ENCODE results near the gene GLUL.
"Not testable (repeated sequence)": the region's sequence is repeated elsewhere in the genome, so short reads cannot be mapped to it uniquely, and the experiment has no call there.

GLUL gene

GRCh38 chr1:182394055-182394775 is 2.6 kb upstream of the GLUL start:
- no peak for DNase-seq (ENCODE audit: low read depth)

DNA sequence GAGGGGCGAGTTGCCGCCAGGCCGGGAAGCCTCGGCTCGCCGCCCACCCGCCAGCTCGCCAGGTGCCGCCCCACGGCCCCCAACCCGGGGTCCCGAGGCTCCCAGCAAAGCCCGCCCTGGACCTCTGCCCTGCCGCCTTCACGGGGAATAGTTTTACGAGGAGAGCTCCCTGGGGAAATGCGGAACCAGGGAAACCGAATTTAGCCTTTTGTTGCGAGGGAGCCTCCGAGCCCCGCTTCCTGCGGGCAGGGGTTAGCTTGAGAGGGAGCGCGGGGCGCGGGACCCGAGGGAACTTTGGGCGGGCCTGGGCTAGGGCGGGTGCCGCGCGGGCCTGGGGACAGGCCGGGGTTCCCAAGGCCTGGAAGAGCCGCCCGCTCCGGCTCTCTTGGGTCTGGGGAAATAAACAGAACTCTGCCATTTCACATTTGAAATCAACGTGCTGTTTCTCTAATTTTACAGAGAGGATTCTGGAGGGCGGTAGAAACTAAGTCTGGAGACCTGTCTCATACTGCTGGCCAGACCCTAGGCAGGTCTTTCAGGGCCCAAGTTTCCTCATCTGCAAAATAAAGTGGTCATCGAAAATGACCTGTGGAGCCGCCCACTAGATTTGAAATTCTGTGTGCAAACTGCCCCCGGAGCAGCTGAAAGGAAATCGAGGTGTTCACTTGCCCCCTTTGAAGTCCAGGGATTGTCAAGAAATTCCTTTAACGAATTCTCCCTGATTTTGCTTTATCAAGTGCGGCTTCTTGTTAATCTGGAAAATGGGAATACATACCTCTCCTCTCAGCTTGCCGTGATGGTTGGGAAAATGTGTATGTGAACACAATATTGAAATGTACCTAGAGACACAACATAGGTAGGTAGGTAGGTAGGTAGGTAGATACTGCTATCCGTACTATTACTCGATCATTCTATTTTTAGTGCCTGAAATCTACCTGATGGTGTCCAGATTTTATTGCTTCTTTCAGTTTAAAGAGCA is 749 bp upstream of the GLUL start:
- peak; percentile 58 for DNase-seq (ENCODE audit: low read depth)

- DNase-seq (ENCODE audit: low read depth) = no peak
Measured at GRCh38 chr1:182391028-182391361, 595 bp downstream of the GLUL start.

DNA sequence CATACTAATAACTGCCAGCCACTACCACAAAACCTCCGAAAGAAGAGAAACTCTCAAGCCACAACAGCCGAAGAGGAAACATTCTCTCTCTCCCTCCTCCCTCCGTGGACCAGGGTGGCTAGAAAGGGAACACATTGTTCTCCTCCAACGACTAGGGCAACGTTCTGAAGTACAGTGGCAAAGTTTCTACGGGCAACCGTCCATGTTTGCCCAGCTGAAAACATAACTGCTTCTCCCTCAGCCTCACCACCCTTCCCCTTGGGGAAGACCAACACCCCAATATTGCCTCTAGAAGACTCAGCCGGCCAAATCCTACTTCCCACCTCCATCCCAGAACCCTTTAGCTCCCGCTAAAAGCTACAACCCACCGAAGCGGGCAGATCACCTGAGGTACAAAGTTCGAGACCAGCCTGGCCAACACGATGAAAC is 2.0 kb downstream of the GLUL start:
- peak; percentile 29 for DNase-seq (ENCODE audit: low read depth)

GRCh38 chr1:182388392-182389134 is 3.0 kb downstream of the GLUL start:
- no peak for DNase-seq (ENCODE audit: low read depth)

DNA sequence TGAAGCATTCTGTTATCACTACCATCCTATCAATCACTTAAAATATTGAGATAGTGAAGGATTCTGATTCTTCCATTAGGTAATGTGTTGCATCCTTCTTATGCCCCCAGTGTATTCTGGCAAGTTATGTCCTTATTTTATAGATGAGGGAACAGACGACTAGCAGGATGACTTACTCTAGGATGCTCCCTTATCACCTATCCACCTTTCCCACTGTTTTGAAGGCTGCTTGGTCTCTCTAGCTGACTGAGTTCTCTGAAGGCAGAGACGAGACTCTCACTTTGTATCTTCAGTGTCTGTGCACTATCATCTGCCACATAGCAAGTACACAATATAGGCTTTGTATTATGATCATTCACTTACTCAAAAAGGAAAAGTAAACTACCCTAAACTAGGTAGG is 4.0 kb downstream of the GLUL start:
- no peak for DNase-seq (ENCODE audit: low read depth)

DNA sequence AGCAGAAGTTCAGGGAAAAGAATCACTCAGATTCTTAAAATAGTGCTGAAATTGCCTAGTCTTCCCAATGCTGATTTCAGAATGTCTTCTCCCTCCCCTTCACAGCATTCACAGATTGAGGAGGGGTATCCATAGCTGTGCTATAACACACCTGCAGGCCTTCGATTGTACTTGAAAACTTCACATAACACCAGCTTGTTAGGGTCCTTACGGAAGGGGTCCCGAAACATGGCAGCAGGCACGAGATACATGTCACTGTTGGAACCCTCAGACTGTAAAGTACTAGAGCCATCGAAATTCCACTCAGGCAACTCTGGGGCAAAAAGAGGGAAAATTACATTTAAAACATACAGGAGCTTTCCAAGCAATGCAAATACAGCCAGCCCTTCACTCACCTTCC is 4.6 kb downstream of the GLUL start:
- DNase-seq (ENCODE audit: low read depth) = no peak

DNA sequence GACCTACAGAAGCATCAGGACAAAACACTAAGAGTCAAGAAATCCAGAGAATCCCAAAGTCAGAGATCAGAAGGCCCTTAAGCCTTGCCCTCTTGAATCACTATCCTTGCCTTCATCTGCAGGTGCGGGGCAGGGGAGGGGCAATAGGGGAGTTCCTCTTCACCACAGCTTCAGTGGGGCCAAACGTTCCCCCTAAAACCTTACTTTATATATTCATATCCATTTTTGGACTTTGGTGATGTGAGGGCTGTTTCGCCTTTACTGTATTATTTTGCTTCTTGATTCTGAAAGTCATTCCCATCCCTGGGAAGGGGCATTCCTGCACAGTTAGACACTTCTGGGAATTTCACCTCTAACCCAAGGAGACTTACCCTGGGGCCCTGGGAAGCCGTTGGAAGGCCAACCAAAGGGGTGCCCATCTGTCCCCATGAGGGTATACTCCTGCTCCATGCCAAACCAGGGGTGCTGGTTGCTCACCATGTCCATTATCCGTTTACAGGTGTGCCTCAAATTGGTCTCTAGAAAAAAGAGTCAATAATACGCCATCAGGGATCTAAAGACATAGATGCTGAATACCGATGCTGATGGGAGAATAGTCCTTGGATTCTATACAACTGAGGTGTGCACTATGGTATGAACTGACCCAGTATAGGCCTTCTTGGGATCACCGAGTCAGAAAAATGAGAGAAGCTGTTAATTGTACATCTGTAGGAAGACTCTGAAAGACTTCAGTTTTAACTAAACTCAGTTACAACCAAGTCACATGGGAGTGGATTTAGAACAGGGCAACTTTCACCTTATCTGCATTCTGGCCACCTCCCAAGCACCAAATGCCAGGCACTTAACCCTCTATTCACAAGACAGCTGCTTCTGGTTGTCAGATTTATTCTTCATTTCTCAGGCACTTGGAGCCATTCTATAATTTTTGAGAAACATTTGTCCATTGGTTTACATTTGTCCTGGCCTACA is 5.4 kb downstream of the GLUL start:
- DNase-seq (ENCODE audit: low read depth) = no peak

- DNase-seq (ENCODE audit: low read depth) = no peak
Measured at GRCh38 chr1:182384387-182384960, 7.1 kb downstream of the GLUL start.

- no peak for DNase-seq (ENCODE audit: low read depth)
Measured at GRCh38 chr1:182383934-182384333, 7.7 kb downstream of the GLUL start.

GRCh38 chr1:182383037-182383661 is 8.4 kb downstream of the GLUL start:
- no peak for DNase-seq (ENCODE audit: low read depth)

GRCh38 chr1:182381962-182382819 is 9.4 kb downstream of the GLUL start:
- no peak for DNase-seq (ENCODE audit: low read depth)

- no peak for DNase-seq (ENCODE audit: low read depth)
Measured at GRCh38 chr1:182380199-182380598, 11.4 kb downstream of the GLUL start.

DNA sequence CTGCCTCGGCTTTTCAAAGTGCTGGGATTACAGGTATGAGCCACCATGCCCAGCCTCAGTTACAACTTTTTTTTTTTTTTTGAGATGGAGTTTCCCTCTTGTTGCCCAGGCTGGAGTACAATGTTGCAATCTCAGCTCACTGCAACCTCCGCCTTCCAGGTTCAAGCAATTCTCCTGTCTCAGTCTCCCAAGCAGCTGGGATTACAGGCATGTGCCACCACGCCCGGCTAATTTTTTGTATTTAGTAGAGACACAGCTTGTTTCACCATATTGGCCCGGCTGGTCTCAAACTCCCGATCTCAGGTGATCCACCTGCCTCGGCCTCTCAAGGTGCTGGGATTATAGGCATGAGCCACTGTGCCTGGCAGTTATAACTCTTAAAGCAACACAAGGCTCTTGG is 11.8 kb downstream of the GLUL start:
- DNase-seq (ENCODE audit: low read depth) = not testable (repeated sequence)

GRCh38 chr1:182376936-182377574 is 14.5 kb downstream of the GLUL start:
- peak; percentile 48 for DNase-seq (ENCODE audit: low read depth)

DNA sequence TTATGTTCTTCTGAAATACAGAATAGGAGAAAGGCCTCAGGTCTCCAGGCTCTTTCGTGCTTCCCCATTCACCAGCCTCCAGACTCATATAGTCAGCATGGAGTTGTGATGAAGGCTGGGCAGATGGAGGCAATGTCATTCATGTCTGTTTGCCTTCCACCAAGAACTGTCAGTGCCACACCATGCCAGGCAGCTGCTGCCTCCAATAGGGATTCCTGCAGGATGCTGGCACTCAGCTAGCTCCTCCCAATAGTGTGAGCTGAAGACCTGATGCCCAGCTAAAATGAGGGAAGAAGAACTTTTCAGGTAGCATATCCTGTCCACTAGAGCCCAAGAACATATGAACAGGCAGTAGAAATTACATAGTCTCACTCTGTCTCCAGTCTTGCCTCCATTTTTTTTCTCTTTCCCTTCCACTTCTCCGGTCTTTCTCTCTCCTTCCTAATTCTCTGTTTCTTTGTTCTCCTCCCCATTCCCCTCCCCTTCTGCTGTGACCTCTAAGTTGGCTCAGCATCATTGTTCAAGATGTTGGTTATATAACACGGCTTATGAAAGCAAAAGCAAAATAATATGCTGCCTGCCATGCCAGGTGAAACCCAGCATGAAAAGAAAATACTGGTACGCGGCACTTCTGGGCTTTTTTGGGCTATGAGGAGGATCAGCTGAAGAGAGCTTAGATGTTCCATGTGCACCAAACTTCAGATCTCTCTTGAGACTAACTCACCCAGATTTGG is 17.3 kb downstream of the GLUL start:
- no peak for DNase-seq (ENCODE audit: low read depth)

DNA sequence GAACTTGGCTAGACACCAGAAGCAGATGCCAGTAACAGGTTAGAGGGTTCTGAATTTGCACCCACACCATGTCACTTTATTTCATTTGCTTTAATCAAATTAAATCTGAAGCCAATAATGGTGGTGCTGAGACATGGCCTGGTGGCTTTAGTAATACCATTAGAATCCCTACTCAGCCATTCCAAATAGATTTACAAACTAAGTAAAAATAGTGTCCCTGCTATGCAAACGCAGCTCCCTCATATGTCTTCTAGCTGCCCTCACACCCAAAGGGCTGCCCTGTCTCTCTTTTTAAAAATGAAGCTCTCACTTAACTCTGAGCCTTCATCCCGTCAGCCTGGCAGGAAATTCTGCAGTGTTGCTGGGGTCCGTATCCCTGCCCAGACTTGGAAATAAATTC is 21.1 kb downstream of the GLUL start:
- DNase-seq (ENCODE audit: low read depth) = no peak

DNA sequence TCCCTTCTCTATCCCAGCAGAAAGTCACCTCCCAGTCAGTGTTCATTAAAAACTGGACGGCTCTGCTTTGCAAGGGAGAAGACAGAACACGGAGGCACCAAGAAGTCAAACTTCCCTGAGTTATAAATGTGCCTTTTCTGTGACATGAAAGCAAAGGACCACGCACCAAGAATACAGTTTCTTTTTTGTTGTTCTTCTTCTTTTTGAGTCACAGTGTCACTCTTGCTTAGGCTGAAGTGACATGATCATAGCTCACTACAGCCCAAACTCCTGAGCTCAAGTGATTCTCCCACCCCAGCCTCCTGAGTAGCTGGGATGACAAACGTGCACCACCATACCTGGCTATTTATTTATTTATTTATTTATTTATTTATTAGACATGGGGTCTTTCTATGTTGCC is 22.7 kb downstream of the GLUL start:
- no peak for DNase-seq (ENCODE audit: low read depth)

Measured in EH (cell line).